Measurements from ENCODE around the gene BLOC1S1. TPM values are rescaled to one million over a fixed set of nuclear protein-coding genes. Genes with fewer than 3 reads are reported as not detected.

The BLOC1S1 gene
- total RNA-seq (2014; rRNA removed; shearing (Covaris generic)): 66.7 and 76.2 TPM in 2 replicates

GRCh38 chr12:55715833-55716581 lies at the start of gene BLOC1S1:
TSS of gene BLOC1S1 (plus strand) at chr12:55716046. CDS start at chr12:55716052, 6 bp downstream.
- peak within 1 kb of the TSS; percentile 80 for H3K27ac ChIP-seq
- no peaks in the 10 kb centered on the region for H3K36me3 ChIP-seq
- H3K27me3 ChIP-seq: no peaks in the 10 kb centered on the region
- H3K9me3 ChIP-seq (replicated peaks): no peaks in the 10 kb centered on the region
- DNase-seq: peak; percentile 92 to 95
- H3K4me3 ChIP-seq: peak within 1 kb of the TSS; percentile 79
- H3K4me1 ChIP-seq: peaks cover 26% of the 10 kb centered on the region

DNA sequence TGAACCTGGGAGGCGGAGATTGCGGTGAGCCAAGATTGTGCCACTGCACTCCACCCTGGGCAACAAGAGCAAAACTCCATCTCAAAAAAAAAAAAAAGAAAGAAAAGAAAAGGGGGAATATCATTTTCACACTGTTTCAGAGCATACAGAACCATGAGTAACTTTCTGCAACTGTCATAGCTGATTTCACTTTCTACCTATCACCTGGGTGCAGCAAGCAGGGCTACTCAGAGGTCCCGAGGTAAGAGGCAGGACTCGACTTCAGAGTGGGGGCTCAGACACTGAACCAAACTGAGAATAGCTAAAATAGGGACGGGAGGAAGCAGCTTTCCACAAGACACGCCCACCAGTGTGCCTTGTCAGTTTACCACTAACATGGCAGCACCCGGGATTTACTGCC lies 49.3 kb upstream of the BLOC1S1 start:
- Histone ChIP-seq H3K4me3 (no peak overlapping the region), H3K36me3 (no peaks in the 10 kb centered on the region), H3K9me3 (replicated peaks) (no peaks in the 10 kb centered on the region), H3K4me1 (peaks cover 11% of the 10 kb centered on the region), H3K27ac (no peak overlapping the region), H3K27me3 (no peaks in the 10 kb centered on the region)
- no peak for DNase-seq

GRCh38 chr12:55670276-55670675 lies 45.6 kb upstream of the BLOC1S1 start:
- H3K36me3 ChIP-seq: no peaks in the 10 kb centered on the region
- H3K4me3 ChIP-seq: no peak overlapping the region
- no peaks in the 10 kb centered on the region for H3K27me3 ChIP-seq
- H3K9me3 ChIP-seq (replicated peaks): no peaks in the 10 kb centered on the region
- peaks cover 6% of the 10 kb centered on the region for H3K4me1 ChIP-seq
- H3K27ac ChIP-seq: no peak overlapping the region
- DNase-seq: no peak

- Histone ChIP-seq H3K4me1 (no peaks in the 10 kb centered on the region), H3K9me3 (replicated peaks) (no peaks in the 10 kb centered on the region), H3K27ac (no peak overlapping the region), H3K27me3 (no peaks in the 10 kb centered on the region), H3K36me3 (no peaks in the 10 kb centered on the region), H3K4me3 (no peak overlapping the region)
- no peak for DNase-seq
Measured at GRCh38 chr12:55671746-55672145, 44.1 kb upstream of the BLOC1S1 start.

GRCh38 chr12:55673638-55674037 lies 42.2 kb upstream of the BLOC1S1 start:
- no peaks in the 10 kb centered on the region for H3K4me1 ChIP-seq
- H3K27me3 ChIP-seq: no peaks in the 10 kb centered on the region
- H3K36me3 ChIP-seq: no peaks in the 10 kb centered on the region
- H3K4me3 ChIP-seq: no peak overlapping the region
- H3K27ac ChIP-seq: no peak overlapping the region
- no peaks in the 10 kb centered on the region for H3K9me3 ChIP-seq (replicated peaks)
- DNase-seq: no peak

GRCh38 chr12:55675666-55676065 lies 40.2 kb upstream of the BLOC1S1 start:
- Histone ChIP-seq H3K36me3 (no peaks in the 10 kb centered on the region), H3K27me3 (no peaks in the 10 kb centered on the region), H3K27ac (no peak overlapping the region), H3K4me3 (no peak overlapping the region), H3K4me1 (no peaks in the 10 kb centered on the region), H3K9me3 (replicated peaks) (no peaks in the 10 kb centered on the region)
- DNase-seq: no peak

DNA sequence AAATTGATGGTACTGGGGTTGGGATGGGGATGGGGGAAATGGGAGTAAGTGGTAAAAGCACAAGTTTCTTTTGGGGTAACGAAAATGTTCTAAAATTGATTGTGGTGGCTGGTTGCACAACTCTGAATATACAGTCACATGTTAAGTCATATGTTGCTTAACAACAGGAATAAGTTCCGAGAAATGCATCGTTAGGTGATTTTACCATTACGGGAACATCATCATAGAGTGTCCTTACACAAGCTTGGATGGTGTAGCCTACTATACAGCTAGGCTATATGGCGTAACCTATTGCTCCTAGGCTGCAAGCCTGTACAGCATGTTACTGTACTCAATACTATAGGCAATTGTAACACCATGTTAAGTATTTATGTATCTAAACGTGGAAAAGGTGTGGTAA lies 39.1 kb upstream of the BLOC1S1 start:
- Histone ChIP-seq H3K4me3 (no peak overlapping the region), H3K4me1 (no peaks in the 10 kb centered on the region), H3K27me3 (no peaks in the 10 kb centered on the region), H3K27ac (no peak overlapping the region), H3K36me3 (no peaks in the 10 kb centered on the region), H3K9me3 (replicated peaks) (no peaks in the 10 kb centered on the region)
- no peak for DNase-seq

DNA sequence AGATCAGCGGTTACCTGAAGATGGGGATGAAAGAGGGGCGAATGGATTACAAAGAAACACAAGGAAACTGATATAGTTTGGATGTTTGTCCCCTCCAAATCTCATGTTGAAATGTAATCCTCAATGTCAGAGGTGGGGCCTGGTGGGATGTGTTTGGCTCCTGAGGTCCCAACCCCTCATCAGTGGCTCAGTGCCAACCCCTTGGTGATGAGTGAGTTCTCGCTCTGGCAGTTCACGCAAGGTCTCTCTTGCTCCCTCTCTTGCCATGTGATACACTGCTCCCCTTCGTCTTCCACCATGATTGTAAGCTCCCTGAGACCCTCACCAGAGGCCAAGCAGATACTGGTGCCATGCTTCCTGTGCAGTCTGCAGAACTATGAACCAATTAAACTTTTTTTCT lies 36.2 kb upstream of the BLOC1S1 start:
- H3K36me3 ChIP-seq: no peaks in the 10 kb centered on the region
- no peak overlapping the region for H3K27ac ChIP-seq
- DNase-seq: no peak
- H3K9me3 ChIP-seq (replicated peaks): no peaks in the 10 kb centered on the region
- H3K4me1 ChIP-seq: peaks cover 5% of the 10 kb centered on the region; the same call in 1 of the 2 replicates
- H3K4me3 ChIP-seq: no peak overlapping the region
- H3K27me3 ChIP-seq: no peaks in the 10 kb centered on the region

DNA sequence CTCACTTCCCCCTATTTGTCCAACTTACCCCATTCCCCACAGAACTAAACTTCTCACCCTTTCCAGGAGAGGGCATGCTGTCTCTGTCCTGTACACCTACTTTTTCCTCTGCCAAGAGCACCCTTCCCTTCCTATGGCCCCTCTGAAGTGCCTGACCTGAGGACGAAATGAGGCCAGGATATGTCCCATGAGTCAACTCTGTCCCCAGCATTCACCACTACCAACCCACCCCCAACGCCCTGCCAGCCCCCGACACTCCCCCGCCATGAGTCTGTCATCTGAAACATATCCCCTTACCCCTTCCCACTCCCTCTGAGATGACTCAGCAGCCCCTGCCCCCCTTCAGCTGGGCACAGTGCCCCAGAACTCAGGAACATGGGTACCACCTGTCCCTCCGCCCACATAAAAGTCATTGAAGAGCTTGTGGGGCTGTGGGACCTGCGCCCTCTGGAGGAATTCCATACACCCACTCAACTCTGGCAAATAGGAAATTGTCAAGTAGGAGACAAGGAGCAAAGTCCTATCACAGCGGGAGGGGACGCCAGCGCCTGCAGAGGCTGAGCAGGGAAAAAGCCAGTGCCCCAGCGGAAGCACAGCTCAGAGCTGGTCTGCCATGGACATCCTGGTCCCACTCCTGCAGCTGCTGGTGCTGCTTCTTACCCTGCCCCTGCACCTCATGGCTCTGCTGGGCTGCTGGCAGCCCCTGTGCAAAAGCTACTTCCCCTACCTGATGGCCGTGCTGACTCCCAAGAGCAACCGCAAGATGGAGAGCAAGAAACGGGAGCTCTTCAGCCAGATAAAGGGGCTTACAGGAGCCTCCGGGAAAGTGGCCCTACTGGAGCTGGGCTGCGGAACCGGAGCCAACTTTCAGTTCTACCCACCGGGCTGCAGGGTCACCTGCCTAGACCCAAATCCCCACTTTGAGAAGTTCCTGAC lies 34.4 kb upstream of the BLOC1S1 start:
- Histone ChIP-seq H3K27me3 (no peaks in the 10 kb centered on the region), H3K27ac (peak overlapping the region; percentile 7; the same call in 1 of the 2 replicates), H3K9me3 (replicated peaks) (no peaks in the 10 kb centered on the region), H3K36me3 (no peaks in the 10 kb centered on the region), H3K4me3 (peak overlapping the region; percentile 35), H3K4me1 (peaks cover 7% of the 10 kb centered on the region; the same call in 1 of the 2 replicates)
- DNase-seq: peak; percentile 81 to 89

- peak overlapping the region; percentile 7; the same call in 1 of the 2 replicates for H3K27ac ChIP-seq
- no peaks in the 10 kb centered on the region for H3K27me3 ChIP-seq
- peak overlapping the region; percentile 35 for H3K4me3 ChIP-seq
- H3K36me3 ChIP-seq: no peaks in the 10 kb centered on the region
- H3K9me3 ChIP-seq (replicated peaks): no peaks in the 10 kb centered on the region
- peaks cover 7% of the 10 kb centered on the region; the same call in 1 of the 2 replicates for H3K4me1 ChIP-seq
- DNase-seq: peak in 1 of 2 experiments; percentile 19
Measured at GRCh38 chr12:55682087-55682796, 33.6 kb upstream of the BLOC1S1 start.

- H3K9me3 ChIP-seq (replicated peaks): no peaks in the 10 kb centered on the region
- H3K36me3 ChIP-seq: no peaks in the 10 kb centered on the region
- peaks cover 7% of the 10 kb centered on the region; the same call in 1 of the 2 replicates for H3K4me1 ChIP-seq
- no peaks in the 10 kb centered on the region for H3K27me3 ChIP-seq
- H3K4me3 ChIP-seq: no peak overlapping the region
- H3K27ac ChIP-seq: no peak overlapping the region
- DNase-seq: no peak
Measured at GRCh38 chr12:55683676-55684075, 32.2 kb upstream of the BLOC1S1 start.

- Histone ChIP-seq H3K27me3 (no peaks in the 10 kb centered on the region), H3K9me3 (replicated peaks) (no peaks in the 10 kb centered on the region), H3K27ac (no peak overlapping the region), H3K36me3 (no peaks in the 10 kb centered on the region), H3K4me3 (no peak overlapping the region), H3K4me1 (peaks cover 7% of the 10 kb centered on the region; the same call in 1 of the 2 replicates)
- DNase-seq: no peak
Measured at GRCh38 chr12:55684761-55685370, 31.0 kb upstream of the BLOC1S1 start.

GRCh38 chr12:55685671-55686070 lies 30.2 kb upstream of the BLOC1S1 start:
- H3K4me1 ChIP-seq: peaks cover 7% of the 10 kb centered on the region; the same call in 1 of the 2 replicates
- H3K27ac ChIP-seq: no peak overlapping the region
- H3K4me3 ChIP-seq: no peak overlapping the region
- DNase-seq: no peak
- no peaks in the 10 kb centered on the region for H3K36me3 ChIP-seq
- no peaks in the 10 kb centered on the region for H3K9me3 ChIP-seq (replicated peaks)
- no peaks in the 10 kb centered on the region for H3K27me3 ChIP-seq

DNA sequence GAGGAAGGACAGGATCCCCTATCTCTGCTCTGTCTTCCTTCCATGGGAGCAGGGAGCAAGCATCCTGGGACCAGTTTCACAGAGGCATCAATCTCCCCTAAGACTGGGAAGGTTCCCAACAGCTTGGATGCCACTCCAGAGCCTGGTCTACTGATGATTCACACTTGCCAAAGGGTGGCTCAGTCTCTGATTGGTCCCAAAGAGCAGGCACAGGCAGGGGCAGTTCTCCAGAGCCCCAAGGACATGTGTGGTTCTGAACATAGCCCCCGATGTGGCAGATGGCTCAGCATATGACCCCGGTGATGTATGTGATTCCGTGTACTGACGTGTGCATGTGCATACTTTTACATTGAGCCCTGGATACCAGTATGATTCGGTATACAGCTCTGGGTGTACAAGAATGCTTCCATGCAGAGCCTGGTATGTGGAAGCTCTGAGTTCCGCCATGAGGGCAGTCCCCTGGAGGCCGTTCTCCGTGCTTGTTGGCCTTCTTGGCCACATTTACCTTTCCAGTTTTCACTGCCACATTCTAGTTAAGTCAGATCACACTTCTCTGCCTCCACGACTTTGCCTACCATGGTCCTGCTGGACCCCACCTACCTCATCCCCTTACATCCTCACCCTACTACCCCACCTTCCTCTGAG lies 29.4 kb upstream of the BLOC1S1 start:
- H3K27me3 ChIP-seq: no peaks in the 10 kb centered on the region; the same call in 1 of the 2 replicates
- H3K9me3 ChIP-seq (replicated peaks): no peaks in the 10 kb centered on the region
- H3K27ac ChIP-seq: no peak overlapping the region
- H3K36me3 ChIP-seq: no peaks in the 10 kb centered on the region; the same call in 1 of the 2 replicates
- no peak for DNase-seq
- no peak overlapping the region for H3K4me3 ChIP-seq
- H3K4me1 ChIP-seq: peaks cover 7% of the 10 kb centered on the region; the same call in 1 of the 2 replicates

Data from SJCRH30 (cell line).